Kidney epithelial cell (primary cell): ENCODE results near the gene CCDC187. TPM values are rescaled to one million over a fixed set of nuclear protein-coding genes. Genes with fewer than 3 reads are reported as not detected.

Experiments used
- DNase-seq: peaks from one replicate; pipeline ENCODE4 v3.0.0-alpha.2; 2010; ENCODE audit warnings: low read depth
- H3K27me3 ChIP-seq: 2 replicates; pipeline ENCODE4 v1.6.0; 2011; ENCODE audit warnings: low read length; ENCODE audit not compliant: control insufficient read depth, insufficient read depth
- H3K36me3 ChIP-seq: 2 replicates; pipeline ENCODE4 v1.5.1; 2011; ENCODE audit warnings: low read length; ENCODE audit not compliant: control insufficient read depth, insufficient read depth
- H3K4me3 ChIP-seq: 2 replicates; pipeline ENCODE4 v1.5.1; 2011; ENCODE audit warnings: low read depth, mild to moderate bottlenecking, control low read depth, low read length
- CTCF ChIP-seq: IDR thresholded peaks from 2 replicates; pipeline ENCODE4 v1.5.1; 2011; ENCODE audit warnings: mild to moderate bottlenecking, moderate library complexity, low read length, control low read depth, inconsistent platforms; ENCODE audit not compliant: insufficient read depth, poor library complexity, severe bottlenecking
- total RNA-seq: library from RNA; depleted of rRNA; stranded (reverse); fragments of >200 nt; gene quantifications from 2 replicates; pipeline ENCODE4 v1.2.3, GENCODE V29; 2015

CCDC187 gene
- total RNA-seq, 1 donor from 2014 or later = 0.04 TPM

- Histone ChIP-seq H3K36me3 (no peaks in the 10 kb centered on the region), H3K27me3 (peaks cover 26% of the 10 kb centered on the region), H3K4me3 (no peak overlapping the region)
- no peak for DNase-seq
- no peak for TF ChIP-seq CTCF
These were observed 649 bp downstream of the CCDC187 start for GRCh38 chr9:136303066-136303824.

GRCh38 chr9:136302527-136302926 lies 1.4 kb downstream of the CCDC187 start:
- TF ChIP-seq CTCF = no peak
- no peak overlapping the region for H3K4me3 ChIP-seq
- peaks cover 27% of the 10 kb centered on the region for H3K27me3 ChIP-seq
- H3K36me3 ChIP-seq = no peaks in the 10 kb centered on the region
- DNase-seq = no peak

DNA sequence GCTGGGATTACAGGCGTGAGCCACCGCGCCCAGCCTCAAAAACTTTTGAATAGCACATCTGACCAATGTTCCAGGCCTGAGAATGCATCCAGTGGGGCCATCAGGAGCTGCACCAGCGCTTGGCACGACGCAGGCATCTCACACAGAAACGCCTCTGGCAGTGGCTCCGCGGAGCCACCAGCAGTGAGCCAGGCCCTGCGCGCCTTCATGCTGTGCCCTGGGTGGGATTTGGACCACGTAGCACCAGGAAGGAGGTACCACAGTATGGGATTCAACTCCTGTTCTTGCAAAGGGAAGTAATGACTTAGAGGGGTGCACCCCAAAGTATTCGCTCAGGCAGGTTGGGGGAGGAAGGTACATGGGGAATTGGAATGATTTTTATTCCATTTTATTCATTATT lies 3.0 kb downstream of the CCDC187 start:
- Histone ChIP-seq H3K36me3 (no peaks in the 10 kb centered on the region), H3K4me3 (no peak overlapping the region), H3K27me3 (peaks cover 31% of the 10 kb centered on the region)
- no peak for DNase-seq
- TF ChIP-seq CTCF = no peak

- no peak for DNase-seq
- no peak for TF ChIP-seq CTCF
- H3K4me3 ChIP-seq = no peak overlapping the region
- H3K36me3 ChIP-seq = no peaks in the 10 kb centered on the region
- peaks cover 33% of the 10 kb centered on the region for H3K27me3 ChIP-seq
These were observed 3.8 kb downstream of the CCDC187 start for GRCh38 chr9:136300016-136300545.

DNA sequence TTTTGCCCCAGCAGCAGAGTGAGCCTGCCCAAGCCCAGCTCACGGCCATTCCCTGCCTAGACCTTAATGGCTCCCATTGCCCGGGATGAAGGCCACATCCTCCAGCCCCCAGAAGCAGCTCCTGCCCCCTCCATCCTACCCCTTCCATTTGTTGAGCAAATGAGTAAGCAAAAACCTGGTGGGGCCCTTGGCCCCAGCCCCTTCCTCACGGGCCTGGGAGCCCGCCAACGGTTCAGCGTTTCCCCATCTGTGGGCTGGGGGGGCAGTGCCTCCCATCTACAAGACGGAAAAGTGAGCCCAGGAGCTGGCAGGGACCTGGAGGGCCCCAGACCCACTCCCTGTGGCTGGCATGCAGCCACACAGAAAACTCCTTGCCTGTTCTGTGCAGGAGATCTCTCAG lies 4.4 kb downstream of the CCDC187 start:
- DNase-seq = no peak
- peaks cover 33% of the 10 kb centered on the region for H3K27me3 ChIP-seq
- no peak for TF ChIP-seq CTCF
- no peaks in the 10 kb centered on the region for H3K36me3 ChIP-seq
- H3K4me3 ChIP-seq = no peak overlapping the region

DNA sequence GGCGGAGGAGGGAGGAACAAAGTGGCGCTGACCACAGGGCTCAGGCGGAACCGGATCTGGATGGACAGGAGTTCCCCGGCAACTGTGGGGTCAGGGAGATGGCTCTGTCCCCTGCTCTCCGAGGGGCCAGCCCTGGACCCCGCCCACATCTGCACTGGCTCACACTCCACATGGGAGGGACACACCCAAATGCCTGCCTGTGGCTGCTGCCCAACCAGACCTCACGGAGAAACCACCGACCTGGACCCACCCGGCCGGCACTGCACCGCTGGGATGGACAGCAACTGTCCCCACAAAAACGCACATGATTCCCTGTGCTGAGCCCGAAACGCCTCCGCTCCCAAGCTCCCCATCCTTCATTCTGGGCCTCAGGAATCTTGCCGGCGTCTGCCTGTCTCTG lies 4.8 kb downstream of the CCDC187 start:
- Histone ChIP-seq H3K27me3 (peaks cover 33% of the 10 kb centered on the region), H3K4me3 (no peak overlapping the region), H3K36me3 (no peaks in the 10 kb centered on the region)
- no peak for DNase-seq
- TF ChIP-seq CTCF = no peak
